ENCODE results near the gene FEM1B. TPM values are rescaled to one million over a fixed set of nuclear protein-coding genes. Genes with fewer than 3 reads are reported as not detected.
A peak's percentile ranks its signal among the peaks of the same experiment; 100 is the strongest.
"Not testable (repeated sequence)": the region's sequence is repeated elsewhere in the genome, so short reads cannot be mapped to it uniquely, and the experiment has no call there.

Gene FEM1B
- 32.4 TPM for polyA plus RNA-seq (ENCODE audit: insufficient read length)

DNA sequence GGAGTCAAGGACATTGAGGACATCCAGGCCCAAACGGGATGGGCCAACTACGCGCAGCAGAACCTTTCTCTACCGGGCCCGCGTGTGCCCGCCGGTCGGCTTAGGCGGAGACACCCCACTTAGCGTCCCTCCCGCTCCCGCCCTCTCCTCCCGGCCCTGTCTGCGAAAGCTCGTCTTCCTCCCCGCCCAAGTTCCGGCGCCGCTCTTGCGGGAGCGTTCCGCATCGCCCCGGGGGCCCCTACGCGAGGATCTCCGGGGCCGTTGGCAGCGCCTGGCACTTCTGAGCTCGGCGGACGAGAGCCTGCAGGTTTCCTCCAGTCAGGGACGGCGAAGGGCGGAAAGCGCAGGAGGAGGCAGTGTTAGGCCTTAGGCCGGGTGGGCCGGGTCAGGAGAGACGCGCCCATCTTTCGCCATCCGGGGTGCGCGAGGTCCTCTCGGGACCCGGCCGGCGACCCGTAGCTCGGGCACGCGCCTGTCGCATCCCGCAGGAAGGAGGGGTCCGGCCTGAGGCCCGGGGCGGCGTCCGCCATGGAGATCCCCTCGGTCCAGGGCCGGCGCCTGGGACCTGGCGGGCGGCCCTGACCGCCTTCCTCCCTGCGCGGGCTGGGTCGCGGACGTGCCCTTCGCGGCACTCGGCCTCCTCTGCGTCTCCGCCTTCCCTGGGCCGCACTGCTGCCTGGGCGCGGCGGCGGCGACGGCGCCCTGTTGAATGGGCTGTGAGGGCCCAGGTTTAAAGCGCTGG is at the start of gene FEM1B:
TSS of gene FEM1B (plus strand) at position 143 of the 742 bp plus-strand sequence. CDS start 673 bp downstream, outside the sequence.
- DNase-seq: peak; percentile 94

DNA sequence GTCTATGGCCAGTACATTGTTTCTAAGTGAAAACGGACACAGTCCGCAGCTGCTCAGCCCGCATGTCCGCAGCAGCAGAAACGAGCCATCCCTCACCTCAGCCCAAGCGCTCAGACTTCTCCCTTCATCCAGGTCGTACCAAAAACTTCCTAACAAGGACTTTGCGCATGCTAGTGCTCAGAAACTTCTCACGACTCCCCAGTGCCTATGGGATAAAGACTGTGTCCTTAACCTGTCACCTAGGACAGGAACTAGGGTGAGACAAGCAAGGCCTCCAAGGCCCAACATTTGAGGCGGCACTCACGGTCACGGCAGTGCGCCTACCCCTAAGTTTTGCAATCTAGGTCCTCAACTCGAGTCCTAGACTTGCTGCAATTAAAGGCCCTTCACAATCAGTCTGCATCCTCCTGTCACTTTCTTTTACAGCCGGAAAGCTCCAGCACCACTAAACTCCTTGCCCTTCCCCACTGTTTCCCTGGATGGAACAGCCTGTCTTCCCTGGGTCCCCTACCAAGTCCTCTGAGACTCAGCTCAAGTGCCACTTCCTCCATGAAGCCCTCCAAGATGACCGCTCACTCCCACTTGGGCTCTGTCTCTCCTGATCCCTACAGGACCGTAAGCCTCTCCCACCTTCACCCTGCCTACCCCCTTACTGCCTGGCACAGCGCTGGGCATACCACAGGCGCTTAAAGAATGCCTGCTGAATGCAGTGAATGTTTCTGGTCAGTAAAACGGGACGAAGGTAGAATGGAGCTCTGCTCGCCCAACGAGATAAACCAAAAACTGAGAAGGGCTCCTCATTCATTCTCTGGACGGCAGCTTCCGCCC is 49.2 kb upstream of the FEM1B start:
- no peak for DNase-seq

DNA sequence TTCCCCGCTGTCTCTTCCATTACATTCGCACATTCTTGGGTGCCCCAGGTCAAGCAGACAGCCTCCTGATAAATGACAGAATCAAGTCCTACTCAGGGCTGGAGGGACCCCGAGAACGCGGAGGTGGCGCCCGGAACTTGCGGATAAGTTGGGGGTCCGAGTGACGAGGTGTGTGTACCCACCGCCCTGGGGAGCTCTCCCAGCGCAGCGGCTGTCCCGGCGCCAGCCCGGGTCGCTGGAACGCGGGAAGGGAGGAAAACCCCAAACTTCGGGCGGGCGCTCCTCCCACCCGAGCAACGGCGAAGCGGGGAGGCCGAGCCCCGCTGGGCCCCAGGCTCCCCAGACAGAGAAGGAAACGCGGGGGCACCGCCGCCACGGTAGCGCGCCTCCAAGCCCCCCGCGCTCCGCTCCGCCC is 48.6 kb upstream of the FEM1B start:
- DNase-seq: no peak

DNA sequence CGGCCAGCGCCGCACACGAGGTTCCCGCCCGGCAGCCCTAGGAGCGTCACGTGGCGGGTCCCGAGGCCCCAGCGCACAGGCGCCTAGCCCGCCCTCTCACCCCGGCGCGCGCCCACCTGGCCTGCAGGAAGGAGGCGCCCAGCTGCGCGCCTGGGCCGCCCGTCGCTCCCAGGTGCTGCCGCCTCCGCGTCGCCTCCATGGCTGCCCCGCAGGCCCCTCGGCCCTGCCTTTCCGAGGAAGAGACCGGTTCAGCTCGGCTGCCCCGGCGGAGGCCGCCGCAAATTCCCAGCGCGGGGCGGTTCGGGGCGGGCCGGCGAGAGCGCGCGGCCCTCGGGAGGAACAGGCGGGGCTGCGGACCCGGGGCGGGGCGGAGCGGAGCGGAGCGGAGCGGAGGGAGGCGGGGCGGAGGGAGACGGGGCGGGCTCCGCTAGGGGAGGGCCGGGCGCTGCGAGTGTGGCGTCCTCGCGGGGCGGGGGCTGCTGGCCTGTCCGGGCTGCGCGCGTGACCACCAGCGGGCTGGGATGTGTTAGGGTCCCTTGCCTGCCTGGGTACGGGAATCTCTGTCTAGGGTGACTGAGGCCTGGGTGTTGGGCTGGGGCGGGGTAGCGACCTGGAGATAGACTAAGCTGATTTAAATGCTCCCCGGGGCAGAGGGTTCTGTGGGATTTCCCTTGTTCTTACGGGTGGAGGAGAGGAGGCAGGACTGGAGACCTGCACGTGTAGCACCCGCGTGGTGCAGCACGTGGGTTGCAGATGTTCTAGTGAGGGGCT is 48.0 kb upstream of the FEM1B start, which contains the start of gene CLN6:
TSS of gene CLN6 (minus strand) at position 343 of the 771 bp plus-strand sequence. CDS start at position 199, 144 bp downstream.
- peak; percentile 80 for DNase-seq

DNA sequence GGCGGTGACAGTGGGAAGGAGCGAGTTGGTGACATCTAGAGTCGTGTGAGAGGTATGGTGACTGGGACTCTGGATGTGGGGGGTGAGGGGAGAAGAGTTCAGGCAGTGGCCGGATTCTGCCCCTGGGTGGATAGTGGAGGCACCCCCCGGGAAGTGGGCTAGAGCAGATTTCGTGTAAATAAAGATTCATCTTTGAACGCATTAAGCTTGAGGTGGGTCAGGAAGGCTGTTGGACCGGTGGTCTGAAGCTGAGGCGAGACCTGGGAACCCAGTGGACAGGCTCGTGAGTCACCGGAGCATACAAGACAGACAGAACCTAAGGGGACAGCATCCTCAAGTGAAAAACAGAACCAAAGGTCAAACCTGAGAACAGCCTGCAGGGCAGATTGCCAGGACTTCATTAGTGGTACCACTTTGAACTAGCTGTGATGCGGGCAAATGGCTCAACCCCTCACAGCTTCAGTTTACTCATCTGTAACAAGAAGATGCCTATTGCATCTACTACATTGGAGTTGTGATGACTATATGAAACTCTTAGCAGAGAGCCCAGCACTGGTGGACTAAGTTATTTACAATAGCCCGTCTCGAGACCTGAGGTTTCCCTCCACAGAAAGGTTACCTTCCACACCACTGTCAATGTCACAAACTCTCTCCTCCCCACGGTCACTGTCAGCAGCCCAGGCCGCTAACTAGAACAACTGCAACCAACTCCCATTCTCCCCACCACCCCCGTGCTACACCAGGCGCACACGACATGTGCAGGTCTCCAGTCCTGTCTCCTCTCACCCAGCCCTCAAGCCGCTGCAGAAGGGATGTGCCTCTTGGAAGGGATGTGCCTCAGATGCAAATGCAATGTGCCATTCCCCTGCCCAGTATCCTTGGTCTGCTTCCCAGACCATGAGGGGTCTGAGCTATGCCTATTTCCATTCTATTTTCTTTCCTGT is 47.1 kb upstream of the FEM1B start:
- no peak for DNase-seq

DNA sequence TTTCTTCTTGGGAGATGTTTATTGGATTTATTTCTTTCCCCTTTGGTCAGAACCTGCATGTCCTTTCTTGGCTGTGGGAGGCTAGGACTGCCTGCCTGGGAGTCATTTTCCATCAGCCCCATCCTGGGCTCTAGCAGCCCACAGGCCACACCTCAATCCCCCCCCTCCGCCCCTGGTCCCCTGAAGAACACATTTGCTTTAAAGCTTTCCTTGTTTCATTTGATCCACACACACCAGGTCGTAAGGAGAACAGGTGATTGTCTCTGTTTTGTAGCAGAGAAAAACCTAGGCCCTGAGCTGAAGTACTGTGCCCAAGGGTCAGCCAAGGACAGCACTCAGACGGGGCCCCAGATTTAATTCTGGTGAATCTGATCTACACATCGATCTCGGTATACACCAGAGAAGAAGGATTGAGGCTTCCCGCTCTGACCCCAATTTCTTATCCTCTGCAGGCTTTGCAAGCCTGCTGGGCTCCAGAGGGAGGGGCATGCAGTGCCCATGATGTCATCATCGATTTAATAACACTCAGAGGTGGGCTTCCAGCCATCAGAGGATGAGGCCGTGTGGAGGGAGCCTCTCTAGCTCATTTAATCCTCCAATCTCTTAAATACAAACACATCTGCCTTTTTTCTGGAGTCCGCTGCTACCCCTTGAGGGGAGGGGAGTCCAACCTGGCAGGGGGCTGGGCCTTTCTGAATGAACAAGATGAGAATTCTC is 46.3 kb upstream of the FEM1B start:
- DNase-seq: no peak

DNA sequence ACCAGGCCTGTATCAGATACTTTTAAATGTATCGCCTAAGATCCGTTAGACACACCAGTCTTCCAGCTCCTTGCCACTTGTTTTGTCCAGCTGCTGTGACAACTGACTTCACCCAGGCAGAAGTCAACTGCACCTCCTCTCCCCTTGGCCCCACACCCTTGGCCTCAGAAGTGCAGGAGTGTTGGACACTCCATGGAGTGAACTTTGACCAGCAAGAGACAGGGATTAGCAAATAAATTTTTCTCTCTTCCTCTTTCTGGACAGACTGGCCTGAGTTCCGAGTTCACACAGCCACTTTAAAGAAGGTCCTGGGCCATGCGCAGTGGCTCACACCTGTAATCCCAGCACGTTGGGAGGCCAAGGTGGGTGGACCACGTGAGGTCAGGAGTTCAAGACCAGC is 45.1 kb upstream of the FEM1B start:
- no peak for DNase-seq

DNA sequence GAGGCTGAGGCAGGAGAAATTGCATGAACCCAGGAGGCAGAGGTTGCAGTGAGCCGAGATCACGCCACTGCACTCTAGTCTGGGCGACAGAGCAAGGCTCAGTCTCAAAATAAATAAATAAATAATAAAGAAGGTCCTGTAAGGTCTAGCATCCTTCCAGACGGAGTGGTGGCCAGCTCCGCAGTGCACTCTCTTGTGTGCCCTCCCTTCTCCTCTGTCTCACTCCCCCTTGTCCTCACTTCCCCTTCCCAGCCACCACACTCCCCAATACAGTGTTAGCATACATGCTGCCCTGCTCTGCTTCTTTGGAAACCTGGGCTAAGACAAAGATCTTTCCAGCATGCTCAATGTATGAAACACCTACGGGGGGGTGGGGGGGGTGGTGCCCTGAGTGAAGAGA is 44.6 kb upstream of the FEM1B start:
- DNase-seq: no peak

DNA sequence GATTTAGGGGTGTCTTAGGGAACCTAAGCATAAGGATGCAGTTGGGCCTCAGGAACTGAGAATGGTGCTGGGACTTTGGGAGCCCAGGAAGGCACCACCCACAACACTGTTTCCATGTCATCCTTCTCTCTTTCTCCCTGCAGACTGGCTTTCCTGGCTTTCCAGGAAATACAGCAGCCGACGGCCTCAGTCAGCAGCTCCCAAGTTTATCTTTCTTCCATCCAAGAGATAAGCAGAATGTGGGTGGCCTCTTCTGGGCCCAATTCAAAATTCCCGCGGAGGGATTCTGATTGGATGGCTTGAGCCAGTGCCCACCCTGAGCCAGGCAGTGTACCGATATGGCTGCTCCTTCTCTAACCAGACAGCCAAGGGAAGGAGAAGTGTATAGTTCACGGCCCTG is 43.5 kb upstream of the FEM1B start:
- DNase-seq: no peak

DNA sequence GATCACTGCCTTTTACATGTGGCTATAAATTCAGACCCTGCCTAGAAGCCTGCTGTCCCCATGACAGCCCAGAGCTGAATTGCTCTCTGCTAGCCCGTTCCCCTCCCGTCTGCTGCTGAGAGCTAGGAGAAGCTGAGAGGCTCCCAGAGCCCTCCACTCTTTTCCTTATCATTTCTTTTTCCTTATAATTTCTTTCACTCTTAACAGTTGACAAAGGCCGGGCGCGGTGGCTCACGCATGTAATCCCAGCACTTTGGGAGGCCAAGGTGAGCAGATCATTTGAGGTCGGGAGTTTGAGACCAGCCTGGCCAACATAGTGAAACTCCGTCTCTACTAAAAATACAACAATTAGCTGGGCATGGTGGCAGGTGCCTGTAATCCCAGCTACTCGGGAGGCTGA is 43.0 kb upstream of the FEM1B start:
- DNase-seq: not testable (repeated sequence)

DNA sequence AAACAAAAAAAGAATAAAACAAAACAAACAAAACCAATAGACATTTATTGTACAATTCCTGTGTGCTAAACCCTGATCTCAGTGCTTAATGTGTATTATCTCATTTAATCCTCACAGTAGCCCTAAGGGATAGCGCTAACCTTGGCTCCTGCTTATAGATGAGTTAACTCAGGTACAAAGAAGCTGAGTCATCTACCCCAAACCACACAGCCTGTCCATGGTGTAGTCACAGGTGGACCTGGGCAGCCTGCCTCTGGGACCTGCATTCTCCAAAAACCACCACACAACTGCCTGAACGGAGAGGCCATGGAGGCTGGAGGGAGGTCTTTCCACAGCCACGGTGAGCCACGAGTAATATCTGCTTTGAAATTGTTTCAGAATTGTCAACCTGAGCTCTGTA is 42.5 kb upstream of the FEM1B start:
- DNase-seq: no peak

DNA sequence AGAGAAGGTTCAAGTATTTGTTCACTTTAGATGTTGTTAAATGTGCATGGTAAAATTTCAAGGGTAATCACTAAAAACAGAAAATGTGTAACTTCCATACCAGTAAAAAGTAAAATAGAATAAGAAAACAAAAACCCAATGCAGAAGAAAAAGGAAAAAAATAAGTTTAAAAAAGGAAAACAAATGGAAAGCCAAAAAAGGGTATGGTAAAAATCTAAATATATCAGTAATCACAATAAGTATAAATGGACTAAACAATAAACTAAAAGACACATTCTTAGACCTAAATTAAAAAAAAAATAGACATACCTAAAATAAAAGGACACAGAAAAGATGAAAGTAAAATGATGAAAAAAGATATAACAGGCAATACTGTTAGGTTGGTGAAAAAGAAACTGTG is 38.5 kb upstream of the FEM1B start:
- DNase-seq: no peak

DNA sequence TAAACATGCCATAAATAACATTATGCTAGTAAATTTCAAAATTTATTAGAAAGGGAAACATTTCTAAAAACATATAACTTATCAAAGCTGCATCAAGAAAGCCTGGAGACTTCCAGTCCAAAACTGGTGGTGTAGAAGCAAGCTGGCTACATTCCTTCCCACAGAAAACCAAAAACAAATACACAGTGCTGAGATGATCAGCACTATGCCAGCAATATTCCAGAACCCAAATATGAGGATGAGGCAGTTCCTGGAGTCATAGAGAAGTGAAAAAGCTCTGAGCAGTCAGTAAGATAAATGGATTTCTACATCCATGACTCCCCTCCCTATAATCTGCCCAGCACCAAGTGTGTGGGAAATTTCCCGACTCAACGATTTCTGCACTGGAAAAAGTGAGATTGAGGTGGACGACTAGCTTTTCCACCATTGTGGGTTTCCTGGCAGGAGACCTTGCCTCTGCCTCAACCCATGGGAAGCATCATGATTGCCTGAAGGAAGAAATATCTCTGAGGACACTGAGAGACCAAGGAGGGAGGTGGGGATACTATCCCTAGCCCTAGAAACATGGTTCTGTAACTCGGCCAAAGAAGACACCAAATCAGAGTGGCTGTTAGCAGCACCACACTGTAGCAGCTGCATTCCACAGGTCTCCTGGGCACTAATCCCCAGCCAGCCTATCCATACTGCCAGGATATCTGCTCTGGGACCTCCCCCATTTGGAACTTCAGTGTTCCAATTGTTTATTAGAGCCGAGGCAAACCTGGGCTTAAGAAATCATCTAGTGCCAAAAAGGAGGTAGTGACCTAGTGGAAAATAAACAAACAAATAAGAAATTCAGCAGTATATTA is 36.2 kb upstream of the FEM1B start:
- no peak for DNase-seq

DNA sequence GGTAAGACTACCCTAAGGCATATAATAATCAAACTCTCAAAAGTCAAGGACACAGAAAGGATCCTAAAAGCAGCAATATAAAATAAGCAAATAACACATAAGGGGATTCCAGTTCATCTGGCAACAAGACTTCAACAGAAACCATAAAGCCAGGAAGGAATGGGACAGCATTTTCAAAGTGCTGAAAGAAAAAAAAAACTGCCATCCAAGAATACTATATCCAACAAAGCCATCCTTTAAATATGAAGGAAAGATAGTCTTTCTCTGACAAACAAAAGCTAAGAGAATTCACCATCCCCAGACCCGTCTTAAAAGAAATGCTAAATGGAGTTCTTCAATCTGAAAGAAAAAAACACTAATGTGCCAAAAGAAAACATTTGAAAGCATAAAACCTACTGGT is 33.3 kb upstream of the FEM1B start:
- no peak for DNase-seq

DNA sequence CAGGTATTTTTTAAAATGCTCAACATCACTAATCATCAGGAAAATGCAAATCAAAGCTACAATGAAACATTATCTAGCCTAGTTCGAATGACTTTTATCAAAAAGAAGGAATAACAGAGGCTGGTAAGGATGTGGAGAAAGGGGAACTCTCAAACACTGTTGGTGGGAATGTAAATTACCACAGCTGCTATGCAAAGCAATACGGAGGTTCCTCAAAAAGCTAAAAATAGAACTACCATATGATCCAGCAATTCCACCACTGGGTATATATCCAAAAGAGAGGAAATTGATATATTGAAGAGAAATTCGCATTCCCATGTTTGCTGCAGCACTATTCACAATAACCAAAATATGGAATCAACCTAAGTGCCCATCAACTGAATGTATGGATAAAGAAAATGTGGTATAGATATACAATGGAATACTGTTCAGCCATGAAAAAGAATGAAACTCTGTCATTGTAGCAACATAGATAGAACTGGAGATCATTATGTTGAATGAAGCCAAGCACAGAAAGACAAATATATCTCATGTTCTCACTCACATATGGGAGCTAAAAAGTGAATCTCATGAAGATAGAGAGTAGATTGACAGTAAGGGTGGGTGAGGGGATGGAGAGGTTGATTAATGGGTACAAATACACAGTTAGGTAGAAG is 28.4 kb upstream of the FEM1B start:
- no peak for DNase-seq

DNA sequence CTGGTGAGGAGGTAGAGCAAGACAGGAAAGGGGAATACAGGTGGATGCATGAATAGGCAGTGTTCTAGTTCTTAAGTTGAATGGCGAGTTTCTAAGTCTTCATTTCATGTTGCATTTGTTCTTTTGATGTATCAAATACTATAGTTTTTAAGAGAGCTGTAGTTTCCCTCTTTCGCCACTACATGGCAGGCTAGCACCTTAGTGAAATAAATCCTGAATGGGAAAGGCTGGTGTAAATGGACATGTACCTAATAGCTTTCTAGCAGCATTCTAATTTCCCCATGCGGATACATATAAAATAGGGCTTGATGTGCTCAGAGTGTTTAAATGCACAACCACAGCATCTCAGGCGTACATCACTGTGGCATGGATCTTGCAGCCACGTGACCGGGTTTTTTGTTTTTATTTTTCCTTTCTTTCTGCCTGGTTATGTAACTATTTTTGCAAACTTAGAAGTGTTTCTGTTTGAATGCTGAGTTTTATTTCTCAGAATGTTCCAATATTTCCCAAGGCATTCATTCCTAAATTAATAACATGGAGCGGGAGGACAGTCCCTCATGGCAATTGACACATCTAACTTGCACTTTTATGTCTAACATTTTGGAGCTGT is 24.5 kb upstream of the FEM1B start:
- peak; percentile 69 for DNase-seq

DNA sequence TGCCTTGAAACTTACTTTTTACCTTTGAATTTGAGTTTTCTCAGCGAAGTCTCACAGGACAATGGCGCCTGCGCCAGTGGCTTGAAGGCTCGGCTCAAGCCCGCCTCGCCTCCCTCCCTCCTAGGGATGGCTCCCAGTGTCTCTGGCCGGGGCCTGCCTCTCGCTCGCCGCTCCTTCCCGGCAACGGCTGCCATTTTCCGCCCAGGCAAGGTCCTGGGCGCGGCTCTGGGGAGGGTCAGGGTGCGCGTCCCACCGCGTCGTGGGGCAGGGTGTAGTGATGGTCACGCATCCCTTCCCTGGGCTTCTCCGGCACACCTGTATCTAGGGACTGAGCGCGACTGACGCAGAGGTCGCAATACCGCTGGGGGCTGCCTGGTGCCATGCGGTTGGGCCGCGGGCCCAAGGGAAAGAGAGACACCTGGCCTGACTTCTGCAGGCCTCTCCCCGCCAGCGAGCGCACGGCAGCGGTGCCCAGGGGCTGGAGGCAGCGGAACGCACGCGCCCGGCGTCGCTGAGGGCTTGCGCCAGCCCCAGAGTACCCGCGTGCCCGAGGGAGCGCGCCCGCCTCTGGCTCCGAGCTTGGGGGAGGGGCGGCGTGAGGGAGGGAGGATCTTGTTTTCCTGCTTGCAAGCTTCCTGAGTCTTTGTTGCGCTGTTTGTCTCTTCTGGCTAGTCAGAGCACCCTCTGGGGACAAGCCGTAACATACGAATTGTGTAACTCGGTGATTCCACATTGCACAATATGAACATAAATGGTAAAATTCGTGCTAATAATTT is 20.7 kb upstream of the FEM1B start:
- peak; percentile 80 for DNase-seq

DNA sequence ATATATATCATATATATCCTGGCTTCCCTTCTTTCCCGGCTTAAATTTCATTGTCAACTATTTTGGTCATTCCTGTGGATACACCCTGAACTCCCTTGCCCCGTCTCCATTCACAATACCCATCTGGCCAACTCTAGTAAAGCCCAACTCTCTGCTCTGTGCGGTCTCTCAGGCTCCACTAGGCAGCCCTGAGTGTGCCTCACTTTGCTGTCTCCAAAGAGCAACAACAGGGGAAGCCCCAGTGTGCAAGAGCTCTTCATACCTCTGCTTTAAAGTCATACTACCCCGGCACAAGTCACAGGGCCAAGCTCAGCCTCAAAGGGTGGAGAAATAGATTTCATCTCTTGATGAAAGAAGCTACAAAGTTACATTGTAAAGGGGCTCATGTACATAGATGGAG is 18.9 kb upstream of the FEM1B start:
- no peak for DNase-seq

Measured in hindlimb muscle (tissue), 1 donor.